Nephron (organoid): ENCODE results near the gene ZNF334.

Experiments used
- H3K27ac Mint-ChIP-seq, 3 experiments: 2 replicates each; pipeline ENCODE4 v1.8.0; 2020; ENCODE audit warnings: mixed read lengths in 3 of 3, mild to moderate bottlenecking in 2 of 3, moderate library complexity in 1 of 3
- H3K27me3 Mint-ChIP-seq: 2 replicates; pipeline ENCODE4 v1.8.0; 2021; ENCODE audit warnings: low read depth, mild to moderate bottlenecking, moderate library complexity, mixed read lengths
- H3K36me3 Mint-ChIP-seq: 2 replicates; pipeline ENCODE4 v1.8.0; 2020; ENCODE audit warnings: low read depth, mixed read lengths
- H3K4me1 Mint-ChIP-seq: 2 replicates; pipeline ENCODE4 v1.8.0; 2020; ENCODE audit warnings: mixed read lengths
- H3K4me3 Mint-ChIP-seq, 3 experiments: 2 replicates each; pipeline ENCODE4 v1.8.0; 2020; ENCODE audit warnings: mild to moderate bottlenecking in 3 of 3, mixed read lengths in 3 of 3, moderate library complexity in 2 of 3
- H3K9me3 Mint-ChIP-seq: 2 replicates; pipeline ENCODE4 v1.8.0; 2020; ENCODE audit warnings: mixed read lengths
- CTCF ChIP-seq, 3 experiments: fragments of 200-600 bp; sonication (generic); IDR thresholded peaks; one replicate each; pipeline ENCODE4 v1.5.0; 2021; ENCODE audit warnings: antibody characterized with exemption in 3 of 3; ENCODE audit not compliant: unreplicated experiment in 3 of 3

Gene ZNF334

GRCh38 chr20:46543959-46544358, 30.6 kb upstream of the ZNF334 start:
- no peak for TF ChIP-seq CTCF (IDR thresholded peaks at IDR 0.05; ENCODE audit: unreplicated experiment in 3 of 3)
- no peaks in the 10 kb centered on the region for H3K9me3 Mint-ChIP-seq
- H3K4me3 Mint-ChIP-seq, result no peak overlapping the region
- no peaks in the 10 kb centered on the region for H3K36me3 Mint-ChIP-seq
- no peak overlapping the region for H3K27ac Mint-ChIP-seq
- H3K27me3 Mint-ChIP-seq, result peaks cover 10% of the 10 kb centered on the region
- no peaks in the 10 kb centered on the region for H3K4me1 Mint-ChIP-seq

- no peak overlapping the region for H3K4me3 Mint-ChIP-seq
- H3K27me3 Mint-ChIP-seq, result peaks cover 17% of the 10 kb centered on the region
- no peaks in the 10 kb centered on the region for H3K4me1 Mint-ChIP-seq
- no peak overlapping the region for H3K27ac Mint-ChIP-seq
- H3K36me3 Mint-ChIP-seq, result no peaks in the 10 kb centered on the region
- TF ChIP-seq CTCF (IDR thresholded peaks at IDR 0.05; ENCODE audit: unreplicated experiment in 3 of 3), result no peak
- H3K9me3 Mint-ChIP-seq, result no peaks in the 10 kb centered on the region
Observed at GRCh38 chr20:46543033-46543432, 29.7 kb upstream of the ZNF334 start.

GRCh38 chr20:46541229-46541935, 28.0 kb upstream of the ZNF334 start:
- Mint-ChIP-seq H3K9me3 (no peaks in the 10 kb centered on the region), H3K27ac (no peak overlapping the region), H3K27me3 (peaks cover 22% of the 10 kb centered on the region), H3K4me1 (no peaks in the 10 kb centered on the region), H3K36me3 (no peaks in the 10 kb centered on the region), H3K4me3 (no peak overlapping the region)
- TF ChIP-seq CTCF (IDR thresholded peaks at IDR 0.05; ENCODE audit: unreplicated experiment in 3 of 3), result no peak

GRCh38 chr20:46539113-46539512, 25.8 kb upstream of the ZNF334 start:
- peaks cover 22% of the 10 kb centered on the region for H3K27me3 Mint-ChIP-seq
- H3K36me3 Mint-ChIP-seq, result no peaks in the 10 kb centered on the region

GRCh38 chr20:46530640-46531039, 17.3 kb upstream of the ZNF334 start:
- H3K36me3 Mint-ChIP-seq, result no peaks in the 10 kb centered on the region
- no peak overlapping the region for H3K27ac Mint-ChIP-seq
- no peak overlapping the region for H3K4me3 Mint-ChIP-seq
- TF ChIP-seq CTCF (IDR thresholded peaks at IDR 0.05; ENCODE audit: unreplicated experiment in 3 of 3), result no peak
- no peaks in the 10 kb centered on the region for H3K9me3 Mint-ChIP-seq
- no peaks in the 10 kb centered on the region for H3K4me1 Mint-ChIP-seq
- H3K27me3 Mint-ChIP-seq, result peaks cover 53% of the 10 kb centered on the region

More at GRCh38 chr20:46539113-46539512, 25.8 kb upstream of the ZNF334 start:
- TF ChIP-seq CTCF (IDR thresholded peaks at IDR 0.05; ENCODE audit: unreplicated experiment in 3 of 3), result no peak
- Mint-ChIP-seq H3K4me1 (no peaks in the 10 kb centered on the region), H3K4me3 (no peak overlapping the region), H3K27ac (no peak overlapping the region), H3K9me3 (no peaks in the 10 kb centered on the region)

- peaks cover 46% of the 10 kb centered on the region for H3K27me3 Mint-ChIP-seq
- no peaks in the 10 kb centered on the region for H3K36me3 Mint-ChIP-seq
- no peaks in the 10 kb centered on the region for H3K9me3 Mint-ChIP-seq
- no peak overlapping the region for H3K4me3 Mint-ChIP-seq
- no peaks in the 10 kb centered on the region for H3K4me1 Mint-ChIP-seq
- no peak for TF ChIP-seq CTCF (IDR thresholded peaks at IDR 0.05; ENCODE audit: unreplicated experiment in 3 of 3)
- H3K27ac Mint-ChIP-seq, result no peak overlapping the region
Observed at GRCh38 chr20:46523696-46524328, 10.5 kb upstream of the ZNF334 start.
